HG02840 (cell line): ENCODE measurements around the gene NTNG2.
"Not testable (repeated sequence)": the region's sequence is repeated elsewhere in the genome, so short reads cannot be mapped to it uniquely, and the experiment has no call there.

Source experiments
- ATAC-seq: cut with Tn5 transposase; IDR thresholded peaks from one replicate; pipeline ENCODE4 v1.9.1; 2021; ENCODE audit warnings: mild to moderate bottlenecking, moderate library complexity, moderate number of reproducible peaks; ENCODE audit not compliant: unreplicated experiment, low FRiP score

NTNG2 gene

GRCh38 chr9:132161743-132162184 lies at the start of gene NTNG2:
TSS of gene NTNG2 (plus strand) at chr9:132162058. CDS start at chr9:132166832, 4,774 bp downstream.
- no peak for ATAC-seq

GRCh38 chr9:132114102-132114707 lies 47.7 kb upstream of the NTNG2 start:
- ATAC-seq, result no peak

GRCh38 chr9:132116583-132116982 lies 45.3 kb upstream of the NTNG2 start:
- no peak for ATAC-seq

GRCh38 chr9:132117694-132118093 lies 44.2 kb upstream of the NTNG2 start:
- ATAC-seq, result no peak

DNA sequence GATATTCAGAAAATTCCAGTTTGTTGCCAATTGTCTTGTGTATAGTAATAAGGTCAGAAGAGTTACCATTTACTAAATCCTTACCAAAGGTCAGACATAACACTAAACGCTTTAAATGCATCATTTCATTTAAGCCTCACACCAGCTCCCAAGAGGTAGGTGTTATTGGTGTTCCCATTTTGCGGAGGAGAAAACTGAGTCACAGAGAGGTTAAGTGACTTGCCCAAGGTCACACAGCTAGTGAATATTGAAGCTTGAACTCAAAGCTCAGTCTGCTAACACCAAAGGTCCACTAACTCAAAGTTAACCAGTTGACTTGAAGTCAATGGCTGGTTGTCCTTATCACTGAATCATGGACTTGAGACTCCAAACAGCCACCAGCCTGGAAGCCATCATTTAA lies 40.8 kb upstream of the NTNG2 start:
- ATAC-seq, result no peak

GRCh38 chr9:132124800-132125199 lies 37.1 kb upstream of the NTNG2 start:
- no peak for ATAC-seq

- no peak for ATAC-seq
Observed at GRCh38 chr9:132125361-132125760, 36.5 kb upstream of the NTNG2 start.

- ATAC-seq, result no peak
Observed at GRCh38 chr9:132125944-132126679, 35.7 kb upstream of the NTNG2 start.

- no peak for ATAC-seq
Observed at GRCh38 chr9:132126680-132127236, 35.1 kb upstream of the NTNG2 start.

- no peak for ATAC-seq
Observed at GRCh38 chr9:132127888-132128534, 33.8 kb upstream of the NTNG2 start.

DNA sequence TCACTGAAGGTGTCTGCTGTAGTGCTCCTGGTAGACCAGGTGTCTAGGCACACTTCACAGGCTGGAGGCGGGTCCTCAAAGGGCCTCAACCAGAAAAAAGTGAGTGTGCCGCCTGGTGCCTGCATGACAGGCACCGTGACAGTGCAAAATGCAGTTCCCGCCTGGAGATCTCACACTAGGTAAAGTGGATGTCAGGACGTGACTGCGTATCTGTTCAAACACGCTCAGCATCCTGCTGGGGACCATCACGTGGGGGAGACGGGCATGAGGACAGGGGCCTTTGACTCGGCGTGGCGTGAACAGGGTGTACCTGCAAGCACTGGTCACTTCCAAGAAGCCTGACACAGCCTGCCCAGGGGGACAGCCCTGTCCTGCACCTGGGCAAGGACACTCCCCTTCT lies 32.3 kb upstream of the NTNG2 start:
- no peak for ATAC-seq

DNA sequence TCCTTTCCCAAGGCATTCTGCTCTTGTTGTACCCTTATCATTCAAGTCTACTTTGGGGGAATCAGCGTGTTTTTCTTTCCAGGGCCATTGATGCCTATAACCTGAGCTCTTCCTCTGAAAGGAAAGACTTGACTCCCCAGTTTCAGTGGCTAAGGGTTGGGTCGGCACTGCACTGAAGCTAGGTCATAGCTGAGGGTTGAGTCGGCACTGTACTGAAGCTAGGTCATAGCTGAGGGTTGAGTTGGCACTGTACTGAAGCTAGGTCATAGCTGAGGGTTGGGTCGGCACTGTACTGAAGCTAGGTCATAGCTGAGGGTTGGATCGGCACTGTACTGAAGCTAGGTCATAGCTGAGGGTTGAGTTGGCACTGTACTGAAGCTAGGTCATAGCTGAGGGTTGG lies 27.8 kb upstream of the NTNG2 start:
- not testable (repeated sequence) for ATAC-seq

GRCh38 chr9:132135456-132135855 lies 26.4 kb upstream of the NTNG2 start:
- no peak for ATAC-seq

DNA sequence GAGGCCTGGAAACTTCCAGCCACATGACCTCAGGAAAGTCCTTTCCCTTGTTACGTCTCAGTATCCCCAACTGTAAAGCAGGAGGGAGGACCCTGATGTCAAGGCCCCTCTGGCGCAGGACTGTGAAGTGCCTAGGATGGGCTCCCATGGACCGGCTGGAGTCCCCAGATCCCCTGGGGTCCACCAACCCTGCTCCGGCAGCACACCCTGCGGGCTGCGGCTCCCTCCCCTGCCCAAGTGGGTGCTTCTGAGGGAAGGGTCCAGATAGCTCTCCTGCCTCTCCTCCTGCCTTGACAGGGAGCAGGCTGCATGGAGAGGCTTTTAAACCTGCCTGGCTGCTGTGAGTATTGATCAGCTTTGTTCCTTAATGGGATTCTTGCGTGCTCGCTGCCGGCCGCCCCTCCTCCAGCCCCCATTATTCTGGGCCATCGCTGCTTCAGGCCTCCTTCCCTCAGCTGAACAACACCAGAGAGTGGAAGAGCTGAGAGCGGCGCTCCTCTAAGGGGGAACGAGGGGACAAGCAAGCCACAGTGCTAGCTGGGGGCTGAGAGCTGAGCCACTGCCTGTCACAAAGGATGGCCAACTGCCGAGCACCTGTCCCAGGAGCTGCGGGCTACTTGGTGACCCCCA lies 25.6 kb upstream of the NTNG2 start:
- ATAC-seq, result no peak

DNA sequence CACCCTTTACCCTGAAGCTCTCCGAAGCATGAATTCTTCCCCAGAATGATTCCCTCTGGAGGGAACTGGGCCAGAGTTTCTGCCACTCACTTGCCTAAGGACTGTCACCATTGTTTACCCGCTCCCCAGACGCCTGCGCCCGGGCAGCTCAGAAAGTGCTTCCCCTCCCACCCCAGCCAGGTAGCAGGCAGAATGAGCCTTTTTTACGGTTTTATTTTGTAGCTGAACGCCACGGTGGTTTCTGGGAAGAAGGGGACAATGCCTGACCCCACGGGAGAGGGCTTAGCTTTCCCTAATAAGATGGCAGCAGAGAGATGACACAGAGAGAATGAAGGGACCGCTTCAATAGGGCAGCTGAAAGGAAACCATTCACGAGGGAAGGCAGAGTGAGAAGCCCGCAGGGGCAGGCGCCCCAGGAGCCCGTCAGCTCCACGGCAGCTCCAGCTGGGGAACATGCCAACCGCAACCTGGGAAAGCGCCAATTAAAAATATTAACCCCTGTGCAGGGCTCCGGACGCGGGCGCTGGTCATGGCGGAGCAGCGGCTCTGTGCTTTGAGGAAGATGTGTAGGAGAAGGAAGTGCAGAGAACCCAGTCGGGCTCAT lies 20.4 kb upstream of the NTNG2 start:
- ATAC-seq, result no peak

DNA sequence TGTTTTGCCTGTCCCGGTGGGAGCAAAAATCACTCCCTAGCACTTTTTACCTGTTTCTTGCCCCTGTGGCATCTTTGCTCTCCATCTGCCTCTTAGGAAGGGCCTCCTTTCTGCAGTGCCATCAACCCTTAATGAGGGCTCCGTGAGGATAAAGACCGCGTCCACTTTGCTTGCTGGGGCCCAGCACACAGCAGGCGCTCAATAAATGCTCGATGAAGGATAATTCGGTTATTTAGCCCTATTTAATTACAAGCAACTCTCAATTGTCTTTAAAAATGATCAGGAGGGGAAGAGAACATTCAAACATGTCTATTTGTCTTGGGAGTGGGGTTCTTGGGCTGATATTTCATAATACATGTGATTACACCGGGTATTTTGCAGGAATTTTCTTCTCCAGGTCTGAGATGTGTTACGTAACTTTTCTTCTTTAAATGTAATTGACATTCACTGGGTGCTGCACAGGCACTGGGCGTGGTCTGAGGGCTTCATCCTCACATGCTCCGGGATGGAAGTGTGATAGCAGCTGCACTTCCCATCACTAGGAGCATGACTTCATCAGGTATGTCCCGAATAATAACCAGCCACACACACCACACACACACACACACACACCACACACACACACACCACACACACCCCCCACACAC lies 19.8 kb upstream of the NTNG2 start:
- ATAC-seq, result no peak

- no peak for ATAC-seq
Observed at GRCh38 chr9:132142924-132143323, 18.9 kb upstream of the NTNG2 start.

DNA sequence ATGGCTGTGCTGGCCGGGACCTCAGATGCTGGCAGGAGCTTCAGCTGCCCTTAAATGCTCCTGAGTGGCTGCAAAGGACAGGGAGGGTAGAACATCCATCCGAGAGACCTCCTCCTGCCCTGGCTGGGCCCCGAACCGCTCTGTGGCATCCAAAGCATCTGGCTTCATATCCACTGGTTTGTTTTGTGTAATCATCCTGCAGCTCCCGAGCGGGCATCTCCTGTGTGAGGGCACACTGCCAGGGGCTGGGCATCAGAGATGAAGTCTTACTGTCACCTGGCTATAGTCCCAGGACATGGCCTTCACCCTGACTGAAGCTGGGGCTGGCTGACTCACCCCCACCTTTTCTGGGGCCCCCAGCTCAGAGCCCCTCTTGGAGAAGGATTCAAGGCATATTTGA lies 18.5 kb upstream of the NTNG2 start:
- ATAC-seq, result no peak

DNA sequence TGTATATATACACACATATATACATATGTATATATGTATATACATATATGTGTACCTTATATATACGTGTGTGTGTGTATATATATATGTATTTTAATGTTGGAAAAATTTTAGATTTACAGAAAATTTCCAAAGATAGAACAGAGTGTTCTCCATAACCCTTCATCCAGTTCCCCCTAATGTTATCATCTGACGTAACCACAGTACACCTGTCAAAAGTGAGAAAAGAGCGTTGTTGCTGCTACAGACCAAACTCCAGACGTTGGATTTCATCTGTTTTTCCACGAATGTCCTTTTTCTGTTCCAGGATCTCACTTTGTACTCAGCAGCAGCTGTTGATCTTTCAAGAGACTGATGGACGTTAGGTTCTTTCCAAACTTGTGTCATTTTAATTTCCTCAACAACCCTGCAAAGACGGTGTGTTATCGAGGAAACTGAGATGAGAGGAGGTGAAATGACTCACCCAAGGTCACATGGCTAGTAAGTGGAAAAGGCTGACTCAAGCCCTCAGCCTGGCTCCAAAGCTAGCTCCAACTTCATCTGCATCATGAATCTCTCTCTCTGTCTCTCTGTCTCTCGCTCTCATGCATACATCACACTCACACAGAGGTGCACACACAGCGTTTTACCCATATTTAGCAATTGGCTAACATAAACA lies 17.0 kb upstream of the NTNG2 start:
- ATAC-seq, result no peak

- ATAC-seq, result no peak
Observed at GRCh38 chr9:132146039-132146438, 15.8 kb upstream of the NTNG2 start.
